Raji (cell line): ENCODE measurements around the gene KLF11.

Experiments
- POLR2A ChIP-seq: IDR thresholded peaks from 2 replicates; pipeline ENCODE4 v1.6.1; 2011; ENCODE audit warnings: low read depth, low read length, control low read depth; ENCODE audit not compliant: insufficient read depth

Gene KLF11

GRCh38 chr2:10034333-10035052 lies 8.9 kb upstream of the KLF11 start:
- no peak for TF ChIP-seq POLR2A

GRCh38 chr2:10035053-10035422 lies 8.3 kb upstream of the KLF11 start:
- TF ChIP-seq POLR2A: no peak

GRCh38 chr2:10035633-10036032 lies 7.7 kb upstream of the KLF11 start:
- TF ChIP-seq POLR2A: no peak

- no peak for TF ChIP-seq POLR2A
Observed at GRCh38 chr2:10036095-10036884, 7.1 kb upstream of the KLF11 start.

GRCh38 chr2:10038123-10038522 lies 5.2 kb upstream of the KLF11 start:
- no peak for TF ChIP-seq POLR2A

- no peak for TF ChIP-seq POLR2A
Observed at GRCh38 chr2:10038716-10039115, 4.6 kb upstream of the KLF11 start.

- TF ChIP-seq POLR2A: no peak
Observed at GRCh38 chr2:10039658-10040410, 3.5 kb upstream of the KLF11 start.

GRCh38 chr2:10041711-10042110 lies 1.6 kb upstream of the KLF11 start:
- TF ChIP-seq POLR2A: no peak

GRCh38 chr2:10042301-10043161 lies 819 bp upstream of the KLF11 start:
- TF ChIP-seq POLR2A: no peak

- TF ChIP-seq POLR2A: no peak
Observed at GRCh38 chr2:10043906-10044601, 704 bp downstream of the KLF11 start.

- no peak for TF ChIP-seq POLR2A
Observed at GRCh38 chr2:10045561-10046355, 2.4 kb downstream of the KLF11 start.

GRCh38 chr2:10046931-10047330 lies 3.6 kb downstream of the KLF11 start:
- TF ChIP-seq POLR2A: no peak

GRCh38 chr2:10047616-10048500 lies 4.5 kb downstream of the KLF11 start:
- no peak for TF ChIP-seq POLR2A
